Immature natural killer cell (primary cell): Measurements from ENCODE around the gene HMGB4. TPM values are rescaled to one million over a fixed set of nuclear protein-coding genes. Genes with fewer than 3 reads are reported as not detected.

Experiments
- DNase-seq, 3 donors: peaks; one replicate each; pipeline ENCODE4 v3.0.0; 2022; ENCODE audit warnings: mixed read lengths in 1 of 3
- H3K27ac Mint-ChIP-seq, 6 donors: one replicate each; pipeline ENCODE4 v1.8.0; 2020; ENCODE audit warnings: mixed read lengths in 6 of 6, mild to moderate bottlenecking in 5 of 6, inconsistent platforms in 4 of 6, moderate library complexity in 3 of 6
- H3K27me3 Mint-ChIP-seq, 3 donors: one replicate each; pipeline ENCODE4 v1.8.0; 2020 to 2021; ENCODE audit warnings: low read depth in 3 of 3, mild to moderate bottlenecking in 3 of 3, mixed read lengths in 3 of 3, moderate library complexity in 3 of 3, inconsistent platforms in 1 of 3
- H3K36me3 Mint-ChIP-seq, 3 donors: one replicate each; pipeline ENCODE4 v1.8.0; 2020; ENCODE audit warnings: mixed read lengths in 3 of 3, inconsistent platforms in 2 of 3, mild to moderate bottlenecking in 2 of 3
- H3K4me1 Mint-ChIP-seq, 2 donors: one replicate each; pipeline ENCODE4 v1.8.0; 2020; ENCODE audit warnings: inconsistent platforms in 2 of 2, mild to moderate bottlenecking in 2 of 2, mixed read lengths in 2 of 2, moderate library complexity in 1 of 2
- H3K4me3 Mint-ChIP-seq, 5 donors: one replicate each; pipeline ENCODE4 v1.8.0; 2020; ENCODE audit warnings: mild to moderate bottlenecking in 5 of 5, mixed read lengths in 5 of 5, inconsistent platforms in 3 of 5, moderate library complexity in 3 of 5
- H3K9me3 Mint-ChIP-seq, 6 donors: one replicate each; pipeline ENCODE4 v1.8.0; 2020; ENCODE audit warnings: mild to moderate bottlenecking in 6 of 6, mixed read lengths in 6 of 6, inconsistent platforms in 4 of 6, moderate library complexity in 3 of 6
- polyA plus RNA-seq, 3 donors: library from polyadenylated mRNA; unstranded; fragments of 300-500 nt; fragmentation: Illumina TruSeq; gene quantifications; one replicate each; pipeline ENCODE4 v1.2.3, GENCODE V29; 2021

The HMGB4 gene
- not detected for polyA plus RNA-seq

DNA sequence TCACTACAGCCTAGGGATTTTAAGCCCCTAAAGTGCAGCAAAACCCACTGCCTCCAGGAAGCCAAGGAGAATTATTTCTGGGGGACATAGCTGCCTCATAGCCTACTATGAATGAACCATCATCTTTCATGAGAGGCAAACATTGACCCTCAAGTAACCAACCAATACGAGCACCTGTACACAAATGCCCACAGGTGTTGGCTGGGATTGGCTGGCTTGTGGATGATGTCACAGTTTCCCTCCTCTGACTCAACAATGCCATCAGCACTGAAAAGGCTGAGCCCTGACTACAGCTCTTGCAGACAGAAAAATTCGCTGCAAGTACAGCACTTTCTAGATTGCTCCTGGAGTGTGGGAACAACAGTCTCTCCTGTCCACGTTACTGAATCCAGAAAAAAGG is at the start of gene HMGB4:
HMGB4 (plus strand) TSS at position 301 of the 400 bp plus-strand sequence. CDS start 113 bp downstream, outside the sequence.
- Mint-ChIP-seq H3K9me3 (no peaks in the 10 kb centered on the region), H3K27me3 (peaks cover 0 to 9% (median 3%) of the 10 kb centered on the region in 3 donors), H3K36me3 (no peaks in the 10 kb centered on the region), H3K4me1 (peaks cover 16 to 23% of the 10 kb centered on the region in 2 donors), H3K27ac (no peak within 1 kb of the TSS), H3K4me3 (no peak within 1 kb of the TSS)
- no peak for DNase-seq

GRCh38 chr1:33814166-33814565 is 49.7 kb upstream of the HMGB4 start:
- Mint-ChIP-seq H3K9me3 (peaks cover 0 to 4% (median under 1%) of the 10 kb centered on the region in 6 donors), H3K4me3 (no peak overlapping the region), H3K4me1 (no peaks in the 10 kb centered on the region), H3K27me3 (peaks cover 2 to 7% (median 5%) of the 10 kb centered on the region in 3 donors), H3K36me3 (no peaks in the 10 kb centered on the region), H3K27ac (no peak overlapping the region)
- no peak for DNase-seq

DNA sequence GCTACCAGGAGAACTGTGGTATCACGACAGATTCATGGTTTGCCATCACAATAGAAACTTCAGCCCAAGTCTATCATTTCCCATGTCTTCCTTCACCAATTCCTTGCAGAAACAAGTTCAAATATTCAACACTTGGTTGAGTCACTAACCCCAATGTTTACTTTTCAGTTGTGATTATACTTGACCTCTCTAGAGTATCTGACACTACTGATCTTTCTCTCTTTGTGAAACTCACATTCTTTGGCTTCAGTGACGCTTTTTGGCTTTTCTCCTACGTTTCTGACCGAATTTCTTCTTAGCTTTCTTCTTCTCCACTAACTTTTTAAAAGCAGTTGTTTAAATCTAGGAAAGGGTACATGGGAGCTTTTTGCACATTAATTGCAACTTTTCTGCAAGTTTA is 48.8 kb upstream of the HMGB4 start:
- Mint-ChIP-seq H3K27me3 (peaks cover 3 to 7% (median 5%) of the 10 kb centered on the region in 3 donors), H3K9me3 (no peaks in the 10 kb centered on the region), H3K36me3 (no peaks in the 10 kb centered on the region)

DNA sequence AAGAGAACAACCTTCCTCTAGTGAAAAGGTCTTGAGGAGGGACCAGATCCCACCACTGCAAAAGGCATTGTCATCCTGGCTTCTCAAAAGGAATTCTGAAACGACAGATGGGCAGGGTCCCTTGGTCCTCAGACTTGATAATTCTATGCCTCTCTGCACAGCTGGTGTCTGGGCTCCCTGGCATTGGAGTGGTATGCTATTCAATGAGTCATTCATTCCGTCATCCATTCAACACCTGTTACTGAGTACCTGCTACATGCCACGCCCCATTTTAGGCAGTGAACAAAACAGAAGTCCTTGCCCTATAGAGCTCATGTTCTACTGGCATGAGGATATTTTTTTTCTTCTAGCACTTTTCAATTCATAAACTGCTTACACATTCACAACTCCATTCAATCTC is 45.8 kb upstream of the HMGB4 start:
- Mint-ChIP-seq H3K27me3 (peaks cover 3 to 7% (median 7%) of the 10 kb centered on the region in 3 donors), H3K36me3 (no peaks in the 10 kb centered on the region), H3K4me1 (no peaks in the 10 kb centered on the region), H3K9me3 (no peaks in the 10 kb centered on the region), H3K4me3 (no peak overlapping the region), H3K27ac (no peak overlapping the region)
- DNase-seq = no peak

More for the DNA sequence above, 48.8 kb upstream of the HMGB4 start:
- no peak overlapping the region for H3K27ac Mint-ChIP-seq
- DNase-seq = no peak
- H3K4me3 Mint-ChIP-seq = no peak overlapping the region
- no peaks in the 10 kb centered on the region for H3K4me1 Mint-ChIP-seq

- no peak for DNase-seq
- H3K9me3 Mint-ChIP-seq = no peaks in the 10 kb centered on the region
- no peaks in the 10 kb centered on the region for H3K36me3 Mint-ChIP-seq
- peaks cover 3 to 8% (median 7%) of the 10 kb centered on the region in 3 donors for H3K27me3 Mint-ChIP-seq
- H3K4me3 Mint-ChIP-seq = no peak overlapping the region
- no peaks in the 10 kb centered on the region for H3K4me1 Mint-ChIP-seq
- H3K27ac Mint-ChIP-seq = no peak overlapping the region
Observed at GRCh38 chr1:33819290-33819912, 44.5 kb upstream of the HMGB4 start.

GRCh38 chr1:33819913-33820311 is 44.0 kb upstream of the HMGB4 start:
- Mint-ChIP-seq H3K36me3 (no peaks in the 10 kb centered on the region), H3K4me1 (no peaks in the 10 kb centered on the region), H3K9me3 (no peaks in the 10 kb centered on the region), H3K27me3 (peaks cover 3 to 6% (median 6%) of the 10 kb centered on the region in 3 donors), H3K27ac (no peak overlapping the region), H3K4me3 (no peak overlapping the region)
- DNase-seq = no peak

DNA sequence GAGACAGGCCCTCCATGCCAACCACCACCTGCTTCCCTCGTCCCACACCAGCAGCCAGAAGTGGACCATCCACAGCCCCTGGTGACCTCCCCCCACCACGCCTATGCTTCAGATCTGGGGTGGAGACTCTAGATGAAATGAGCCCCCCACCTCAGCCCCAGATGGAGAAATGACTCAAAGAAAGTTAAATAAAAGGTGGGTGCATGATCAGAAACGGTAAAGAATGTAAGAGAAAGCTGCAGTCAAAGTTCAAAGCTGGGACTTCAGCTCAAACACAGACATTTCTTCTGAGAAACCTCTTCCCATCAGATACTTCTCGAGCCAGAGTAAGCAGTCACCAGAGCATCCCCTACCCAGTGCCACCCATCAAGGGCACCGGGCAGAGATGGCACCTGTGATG is 43.1 kb upstream of the HMGB4 start:
- DNase-seq = no peak
- Mint-ChIP-seq H3K27me3 (peaks cover 1 to 6% (median 5%) of the 10 kb centered on the region in 3 donors), H3K36me3 (no peaks in the 10 kb centered on the region), H3K4me3 (no peak overlapping the region), H3K4me1 (no peaks in the 10 kb centered on the region), H3K27ac (no peak overlapping the region), H3K9me3 (no peaks in the 10 kb centered on the region)

DNA sequence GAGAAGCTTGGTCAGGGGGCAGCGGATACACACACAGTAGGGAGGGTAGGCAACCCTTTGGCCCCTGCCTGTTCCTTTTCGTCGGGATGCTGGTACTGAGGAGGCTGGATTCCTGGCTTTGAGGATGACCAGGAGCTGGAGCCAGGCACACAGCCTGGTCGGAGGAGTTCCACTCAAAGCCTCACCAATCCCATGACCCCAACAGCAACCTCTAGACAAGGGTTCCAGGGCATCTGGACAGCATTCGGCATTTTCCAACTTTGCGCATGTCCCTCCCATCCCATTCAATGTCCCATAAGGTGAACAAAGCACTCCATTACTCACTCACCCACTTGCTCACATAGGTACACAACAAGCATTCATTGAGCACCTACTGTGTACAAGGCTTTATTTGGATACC is 42.6 kb upstream of the HMGB4 start:
- H3K36me3 Mint-ChIP-seq = no peaks in the 10 kb centered on the region
- H3K4me3 Mint-ChIP-seq = no peak overlapping the region
- H3K9me3 Mint-ChIP-seq = no peaks in the 10 kb centered on the region
- DNase-seq = no peak
- H3K27ac Mint-ChIP-seq = no peak overlapping the region
- H3K27me3 Mint-ChIP-seq = peaks cover 1 to 6% (median 5%) of the 10 kb centered on the region in 3 donors
- no peaks in the 10 kb centered on the region for H3K4me1 Mint-ChIP-seq

DNA sequence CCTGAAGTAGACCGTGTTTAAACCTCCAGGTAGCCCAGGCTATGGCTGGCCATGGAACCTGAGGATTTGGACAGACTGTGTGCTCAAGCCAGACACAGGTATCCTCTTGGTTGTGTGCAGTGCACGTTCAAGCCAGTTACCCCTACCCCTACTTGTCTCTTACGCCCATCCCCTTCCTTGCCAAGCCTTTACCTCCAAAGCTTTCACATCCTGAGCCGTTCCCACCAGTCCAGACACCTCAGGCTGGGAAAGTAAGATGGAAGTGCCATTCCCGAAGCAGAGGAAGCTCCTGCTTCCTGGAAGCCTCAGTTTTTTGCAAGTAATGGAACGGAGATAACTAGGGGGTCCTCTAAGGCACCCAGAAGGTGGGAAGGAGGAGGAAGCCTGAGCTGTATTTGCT is 41.5 kb upstream of the HMGB4 start:
- no peak overlapping the region for H3K4me3 Mint-ChIP-seq
- no peaks in the 10 kb centered on the region for H3K9me3 Mint-ChIP-seq
- no peak overlapping the region for H3K27ac Mint-ChIP-seq
- no peak for DNase-seq
- no peaks in the 10 kb centered on the region for H3K36me3 Mint-ChIP-seq
- no peaks in the 10 kb centered on the region for H3K4me1 Mint-ChIP-seq
- H3K27me3 Mint-ChIP-seq = peaks cover 1 to 6% (median 5%) of the 10 kb centered on the region in 3 donors

- no peaks in the 10 kb centered on the region for H3K9me3 Mint-ChIP-seq
Observed at GRCh38 chr1:33823401-33823800, 40.5 kb upstream of the HMGB4 start.

GRCh38 chr1:33823830-33824229 is 40.0 kb upstream of the HMGB4 start:
- Mint-ChIP-seq H3K36me3 (no peaks in the 10 kb centered on the region), H3K4me3 (no peak overlapping the region), H3K27me3 (peaks cover 1 to 7% (median 6%) of the 10 kb centered on the region in 3 donors), H3K27ac (no peak overlapping the region), H3K9me3 (no peaks in the 10 kb centered on the region), H3K4me1 (no peaks in the 10 kb centered on the region)
- DNase-seq = no peak

More at GRCh38 chr1:33823401-33823800, 40.5 kb upstream of the HMGB4 start:
- H3K27me3 Mint-ChIP-seq = peaks cover 1 to 6% (median 5%) of the 10 kb centered on the region in 3 donors
- H3K4me3 Mint-ChIP-seq = no peak overlapping the region
- no peaks in the 10 kb centered on the region for H3K4me1 Mint-ChIP-seq
- no peak for DNase-seq
- no peaks in the 10 kb centered on the region for H3K36me3 Mint-ChIP-seq
- H3K27ac Mint-ChIP-seq = no peak overlapping the region

- Mint-ChIP-seq H3K9me3 (no peaks in the 10 kb centered on the region), H3K36me3 (no peaks in the 10 kb centered on the region), H3K4me1 (no peaks in the 10 kb centered on the region), H3K27me3 (peaks cover 1 to 7% (median 6%) of the 10 kb centered on the region in 3 donors), H3K4me3 (no peak overlapping the region), H3K27ac (no peak overlapping the region)
- no peak for DNase-seq
Observed at GRCh38 chr1:33824321-33824720, 39.6 kb upstream of the HMGB4 start.

DNA sequence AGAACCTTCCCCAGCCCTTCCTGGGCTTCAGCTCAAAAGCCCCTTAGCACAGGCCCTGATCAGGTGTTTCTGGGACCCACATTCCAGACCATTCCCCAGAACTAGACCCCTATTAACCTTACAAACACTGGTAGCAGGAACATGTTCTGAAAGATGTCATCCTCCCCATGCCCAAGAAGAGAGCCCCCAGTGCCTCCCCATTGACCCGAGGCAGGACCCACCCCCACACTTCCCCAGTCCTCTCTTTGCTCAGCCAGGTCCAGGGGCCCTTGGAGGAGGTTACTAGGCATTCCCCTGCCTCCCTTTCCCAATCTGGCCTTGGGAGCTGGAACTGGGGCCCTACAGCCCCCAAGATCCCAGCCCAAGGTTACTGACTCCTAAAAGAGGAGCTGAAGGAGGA is 38.9 kb upstream of the HMGB4 start:
- Mint-ChIP-seq H3K27ac (no peak overlapping the region), H3K4me1 (no peaks in the 10 kb centered on the region), H3K36me3 (no peaks in the 10 kb centered on the region), H3K4me3 (no peak overlapping the region), H3K27me3 (peaks cover 0 to 7% (median 6%) of the 10 kb centered on the region in 3 donors), H3K9me3 (no peaks in the 10 kb centered on the region)
- no peak for DNase-seq

DNA sequence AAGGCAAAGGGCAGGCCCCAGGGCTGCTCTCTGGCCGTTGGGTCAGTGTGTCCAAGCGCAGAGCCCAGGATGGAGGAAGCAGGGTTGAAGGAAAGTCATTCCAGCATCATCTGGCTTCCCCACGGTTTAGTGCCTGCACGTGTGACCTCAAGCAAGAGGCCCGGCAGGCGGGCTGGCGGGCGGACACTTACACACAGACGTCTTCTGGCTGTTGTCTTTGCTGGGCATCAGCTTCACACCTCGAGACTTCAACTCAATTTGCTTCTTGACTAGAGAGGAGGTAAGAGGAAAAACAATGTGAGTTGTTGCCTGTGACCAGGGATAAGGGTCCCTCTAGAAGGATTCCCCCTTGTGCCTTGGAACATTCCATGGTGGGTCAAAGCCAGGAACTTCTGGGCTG is 38.4 kb upstream of the HMGB4 start:
- Mint-ChIP-seq H3K27ac (no peak overlapping the region), H3K9me3 (peaks cover 0 to under 1% (median 0%) of the 10 kb centered on the region in 6 donors), H3K36me3 (no peaks in the 10 kb centered on the region), H3K4me1 (no peaks in the 10 kb centered on the region), H3K27me3 (peaks cover 0 to 7% (median 6%) of the 10 kb centered on the region in 3 donors), H3K4me3 (no peak overlapping the region)
- no peak for DNase-seq

DNA sequence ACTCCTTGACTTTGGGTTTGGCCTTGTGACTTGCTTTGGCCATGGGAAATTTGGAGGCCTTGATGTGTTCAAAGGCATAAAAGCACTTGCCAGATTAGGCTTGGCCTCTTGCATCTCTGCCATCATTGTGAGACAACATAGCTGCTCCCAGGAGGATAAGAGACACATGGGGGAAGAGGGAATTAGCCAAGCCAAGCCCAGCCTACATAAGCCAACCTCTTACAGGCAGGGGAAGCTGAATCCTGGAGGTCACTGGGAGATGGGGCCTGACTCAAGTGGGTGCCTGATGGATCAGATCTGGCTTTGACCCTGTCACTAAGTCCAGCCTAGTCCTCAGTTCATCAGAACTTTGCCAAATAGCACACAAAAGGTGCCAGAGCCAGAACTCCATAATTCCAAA is 37.6 kb upstream of the HMGB4 start:
- no peak overlapping the region for H3K4me3 Mint-ChIP-seq

More for the DNA sequence above, 37.6 kb upstream of the HMGB4 start:
- DNase-seq = no peak
- Mint-ChIP-seq H3K9me3 (peaks cover 0 to 1% (median 0%) of the 10 kb centered on the region in 6 donors), H3K4me1 (no peaks in the 10 kb centered on the region), H3K27ac (no peak overlapping the region), H3K27me3 (peaks cover 2 to 7% (median 6%) of the 10 kb centered on the region in 3 donors), H3K36me3 (no peaks in the 10 kb centered on the region)
